Measurements from ENCODE around the gene CMYA5.

The CMYA5 gene

GRCh38 chr5:79800979-79801827, 111.6 kb downstream of the CMYA5 start:
- DNase-seq: peak; percentile 66

- no peak for DNase-seq
Measured at GRCh38 chr5:79802406-79802805, 112.8 kb downstream of the CMYA5 start.

GRCh38 chr5:79803007-79803406, 113.4 kb downstream of the CMYA5 start:
- no peak for DNase-seq

- DNase-seq: no peak
Measured at GRCh38 chr5:79806741-79807140, 117.1 kb downstream of the CMYA5 start.

- no peak for DNase-seq
Measured at GRCh38 chr5:79809743-79810142, 120.1 kb downstream of the CMYA5 start.

GRCh38 chr5:79811081-79811480, 121.4 kb downstream of the CMYA5 start:
- DNase-seq: no peak

- no peak for DNase-seq
Measured at GRCh38 chr5:79811904-79812303, 122.3 kb downstream of the CMYA5 start.

- no peak for DNase-seq
Measured at GRCh38 chr5:79814699-79815098, 125.1 kb downstream of the CMYA5 start.

- no peak for DNase-seq
Measured at GRCh38 chr5:79816014-79816413, 126.4 kb downstream of the CMYA5 start.

GRCh38 chr5:79820648-79821047, 131.0 kb downstream of the CMYA5 start:
- DNase-seq: no peak

GRCh38 chr5:79824444-79824843, 134.8 kb downstream of the CMYA5 start:
- DNase-seq: no peak

- no peak for DNase-seq
Measured at GRCh38 chr5:79825802-79826201, 136.2 kb downstream of the CMYA5 start.

- DNase-seq: no peak
Measured at GRCh38 chr5:79827159-79827629, 137.6 kb downstream of the CMYA5 start.

GRCh38 chr5:79829260-79829659, 139.6 kb downstream of the CMYA5 start:
- no peak for DNase-seq

- DNase-seq: no peak
Measured at GRCh38 chr5:79831381-79832309, 142.0 kb downstream of the CMYA5 start.

- no peak for DNase-seq
Measured at GRCh38 chr5:79832911-79833310, 143.3 kb downstream of the CMYA5 start.

GRCh38 chr5:79834098-79834753, 144.6 kb downstream of the CMYA5 start:
- DNase-seq: no peak

- DNase-seq: no peak
Measured at GRCh38 chr5:79834754-79835714, 145.4 kb downstream of the CMYA5 start.

- DNase-seq: no peak
Measured at GRCh38 chr5:79837761-79838551, 148.3 kb downstream of the CMYA5 start.

GRCh38 chr5:79840084-79840990, 150.7 kb downstream of the CMYA5 start:
- no peak for DNase-seq
